NCI-H2196 (cell line): ENCODE results near the gene SERPINB12.

Experiments
- DNase-seq: peaks from one replicate; lab custom pipeline; 2025; ENCODE audit not compliant: unreplicated experiment; lab: John Stamatoyannopoulos, UW

The SERPINB12 gene, protein sequence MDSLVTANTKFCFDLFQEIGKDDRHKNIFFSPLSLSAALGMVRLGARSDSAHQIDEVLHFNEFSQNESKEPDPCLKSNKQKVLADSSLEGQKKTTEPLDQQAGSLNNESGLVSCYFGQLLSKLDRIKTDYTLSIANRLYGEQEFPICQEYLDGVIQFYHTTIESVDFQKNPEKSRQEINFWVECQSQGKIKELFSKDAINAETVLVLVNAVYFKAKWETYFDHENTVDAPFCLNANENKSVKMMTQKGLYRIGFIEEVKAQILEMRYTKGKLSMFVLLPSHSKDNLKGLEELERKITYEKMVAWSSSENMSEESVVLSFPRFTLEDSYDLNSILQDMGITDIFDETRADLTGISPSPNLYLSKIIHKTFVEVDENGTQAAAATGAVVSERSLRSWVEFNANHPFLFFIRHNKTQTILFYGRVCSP

DNA sequence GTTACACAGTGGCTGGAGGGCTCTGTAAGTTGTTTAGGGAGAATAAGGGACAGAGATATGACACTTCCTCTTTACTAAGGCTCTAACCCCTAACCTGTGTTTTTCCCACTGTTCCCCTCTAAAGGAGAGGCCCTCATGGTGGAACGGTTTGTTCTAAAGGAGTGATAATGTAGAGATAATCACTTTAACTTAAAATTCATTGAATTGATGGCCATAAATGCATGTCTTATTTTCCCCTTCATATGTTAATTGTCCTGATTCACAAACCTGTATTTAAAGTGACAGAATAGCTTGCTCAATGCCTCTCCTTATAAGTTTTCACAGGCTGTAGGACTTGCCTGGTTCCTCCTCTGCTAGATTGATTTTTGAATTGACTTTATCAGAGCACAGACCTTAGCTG lies at the start of gene SERPINB12:
Gene SERPINB12 (plus strand): TSS at position 301 of the 400 bp plus-strand sequence. CDS start 13,791 bp downstream, outside the sequence.
- no peak for DNase-seq

DNA sequence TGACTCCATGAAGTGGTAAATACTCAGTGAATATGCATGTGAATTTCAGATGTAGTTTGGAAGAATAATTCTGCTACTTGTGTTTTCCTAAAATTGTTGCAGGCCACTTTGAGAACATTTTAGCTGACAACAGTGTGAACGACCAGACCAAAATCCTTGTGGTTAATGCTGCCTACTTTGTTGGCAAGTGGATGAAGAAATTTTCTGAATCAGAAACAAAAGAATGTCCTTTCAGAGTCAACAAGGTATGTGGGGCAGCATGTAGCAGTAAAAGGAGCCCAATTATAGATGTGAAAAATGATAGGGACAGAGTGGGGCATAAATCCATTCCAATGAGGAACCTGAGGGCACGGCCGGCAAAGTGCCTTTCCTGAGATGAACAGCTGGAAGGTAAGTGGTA lies 49.3 kb upstream of the SERPINB12 start:
- no peak for DNase-seq

DNA sequence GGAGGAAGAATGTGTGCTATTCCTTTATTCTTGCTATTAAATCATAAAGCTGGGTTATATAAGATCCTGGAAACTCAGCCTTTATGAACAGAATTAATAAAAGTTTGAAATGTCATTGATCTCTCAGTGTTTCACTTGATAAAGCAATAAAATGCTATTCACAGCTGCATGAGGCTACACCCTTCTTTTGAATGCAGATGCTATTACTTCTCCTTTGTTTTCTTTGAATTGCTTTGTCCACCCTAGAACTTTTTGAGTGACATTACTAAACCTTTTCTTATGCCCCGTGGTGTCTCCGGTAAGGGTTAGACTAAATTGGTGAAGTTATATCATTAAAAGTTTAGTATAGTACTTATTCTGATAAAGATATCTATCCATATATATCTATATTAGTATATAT lies 46.5 kb upstream of the SERPINB12 start:
- no peak for DNase-seq

DNA sequence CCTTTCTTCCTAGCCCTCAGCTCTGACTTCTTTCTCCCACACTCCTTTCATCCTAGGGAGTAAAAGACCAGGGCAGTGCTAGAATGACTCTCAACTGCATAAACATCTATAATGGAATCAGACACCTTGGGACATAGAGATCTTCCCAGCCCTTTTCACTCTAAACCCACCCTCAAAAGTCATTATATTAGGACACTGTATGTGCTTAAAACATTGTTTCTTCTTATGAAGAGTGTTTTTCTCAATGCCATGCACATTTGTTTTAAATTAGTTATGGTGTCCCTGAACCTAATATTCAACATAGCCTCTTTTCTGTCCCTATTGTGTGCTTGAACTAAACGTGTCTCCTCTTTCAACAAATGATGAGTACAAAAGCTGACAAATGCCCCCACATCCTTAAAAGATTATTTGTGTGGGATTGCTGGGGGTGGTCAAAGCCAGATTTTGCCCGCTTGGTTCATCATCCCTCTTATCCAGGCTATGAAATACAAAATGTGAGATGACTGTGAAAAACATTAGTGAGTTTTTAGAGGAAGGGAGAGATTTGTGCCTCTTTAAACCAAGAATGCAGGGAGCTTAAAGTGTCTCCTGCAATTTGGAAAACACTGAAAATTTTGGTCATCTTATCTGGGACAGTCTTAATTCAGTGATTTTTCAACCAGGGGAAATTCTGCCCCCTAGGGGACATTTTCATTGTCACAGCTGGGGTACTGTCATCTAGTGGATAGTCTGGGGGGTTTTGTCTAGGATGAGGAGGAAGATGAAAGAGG lies 36.4 kb upstream of the SERPINB12 start:
- peak; percentile 14 for DNase-seq

DNA sequence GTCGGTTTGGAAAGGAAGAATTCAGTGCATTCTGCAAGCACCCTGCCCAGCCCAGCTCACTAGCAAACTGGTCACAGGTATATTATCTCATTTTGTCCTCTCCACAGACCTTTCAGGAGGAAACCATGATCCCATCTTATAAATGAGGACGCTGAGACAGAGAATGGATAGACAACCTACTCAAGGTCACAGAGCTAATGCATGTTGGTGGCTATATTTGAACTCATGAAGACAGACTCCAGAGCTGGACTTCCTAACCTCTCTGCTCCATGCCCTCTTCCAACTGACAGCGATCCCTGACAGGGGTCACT lies 35.9 kb upstream of the SERPINB12 start:
- DNase-seq: no peak

DNA sequence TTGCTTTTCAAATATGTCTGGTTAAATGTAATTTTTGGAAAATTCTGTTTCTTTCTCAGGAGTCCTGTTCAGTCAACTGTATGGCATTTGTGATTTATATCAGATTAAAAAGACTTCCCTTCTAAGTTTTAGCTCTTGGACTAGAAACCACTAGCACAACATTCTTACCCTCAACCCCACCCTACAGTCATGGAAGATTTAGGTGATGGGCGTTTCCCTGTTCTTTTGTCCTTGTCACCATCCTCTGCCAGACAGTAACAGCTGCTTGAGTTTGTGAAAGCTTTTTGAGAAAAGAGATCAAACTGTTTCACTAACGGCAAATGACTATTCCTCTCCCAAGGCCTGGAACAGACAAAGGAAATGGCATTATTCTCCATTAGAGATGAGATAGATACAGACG lies 33.6 kb upstream of the SERPINB12 start:
- no peak for DNase-seq

DNA sequence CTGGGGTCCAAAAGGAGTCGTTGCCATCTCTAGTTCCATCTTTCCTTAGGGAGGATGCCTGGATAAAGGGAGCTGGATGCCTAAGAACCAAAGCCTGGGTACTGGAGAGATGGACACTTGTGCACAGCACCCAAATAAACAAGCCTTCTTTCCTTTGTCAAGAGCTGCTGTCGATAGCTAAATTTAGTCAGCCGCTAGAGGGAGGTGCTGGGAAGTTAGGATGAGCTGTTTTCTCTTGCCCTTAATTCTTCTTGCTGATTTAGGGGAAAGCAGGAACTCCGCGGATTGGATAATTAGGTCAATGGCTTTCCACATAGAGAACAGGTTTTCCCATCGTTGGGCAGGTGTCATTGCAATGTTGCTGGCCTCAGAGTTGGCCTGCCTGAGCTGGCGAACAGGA lies 30.9 kb upstream of the SERPINB12 start:
- peak; percentile 32 for DNase-seq

DNA sequence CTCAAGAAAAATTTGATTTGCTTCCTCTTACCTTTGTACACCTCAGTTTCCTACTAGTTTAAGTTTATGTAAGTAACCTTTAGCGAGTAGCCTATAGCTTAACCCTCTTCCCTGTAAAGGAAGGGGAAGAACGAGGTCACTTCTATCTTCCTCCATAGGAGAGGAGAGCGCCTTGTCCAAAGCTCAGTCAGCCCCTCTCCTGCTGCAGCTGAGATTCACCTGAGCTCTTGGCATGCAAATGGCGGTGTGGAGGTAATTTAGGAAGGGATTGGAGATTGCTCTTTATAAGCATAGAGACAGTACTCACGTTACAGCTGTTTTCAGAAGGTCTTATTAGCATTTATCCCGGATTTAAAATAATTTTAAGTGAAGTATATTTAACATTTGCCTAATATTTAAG lies 27.8 kb upstream of the SERPINB12 start:
- DNase-seq: no peak

DNA sequence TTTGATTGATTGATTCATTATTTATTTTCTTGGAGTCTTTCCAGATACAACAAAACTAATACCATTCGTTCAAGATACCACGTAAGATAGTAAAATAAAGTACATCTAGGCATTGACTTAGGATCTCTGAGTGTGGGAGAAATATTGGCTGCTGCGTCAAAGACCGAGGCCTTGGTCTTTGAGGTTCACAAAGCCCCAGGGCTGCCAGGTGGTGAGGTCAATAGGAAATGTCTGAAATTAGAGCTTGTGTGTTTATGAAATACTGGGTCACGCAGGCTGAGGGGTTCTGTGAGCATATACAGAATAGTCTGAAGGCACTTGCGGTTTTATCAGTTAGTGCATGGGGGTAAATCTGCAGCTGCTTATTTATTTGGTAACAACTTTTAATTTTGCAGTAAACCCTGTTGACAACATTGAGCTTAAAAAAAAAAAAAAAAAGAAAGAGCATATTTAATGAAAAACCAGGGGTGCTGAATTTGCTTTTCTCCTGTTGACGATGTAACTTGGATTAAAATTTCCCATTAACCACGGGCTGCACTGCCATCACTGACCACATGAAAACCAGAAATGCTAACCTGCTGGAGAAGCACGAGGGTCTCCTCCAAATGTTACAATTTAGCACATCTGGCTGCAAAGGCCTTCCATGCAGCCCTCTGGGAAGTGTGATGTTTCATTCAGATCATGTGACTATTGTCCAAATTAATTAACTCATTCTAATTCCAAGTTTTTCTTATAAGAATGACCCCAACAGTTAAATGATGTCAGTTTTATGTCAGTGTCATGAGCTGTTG lies 27.1 kb upstream of the SERPINB12 start:
- DNase-seq: no peak

DNA sequence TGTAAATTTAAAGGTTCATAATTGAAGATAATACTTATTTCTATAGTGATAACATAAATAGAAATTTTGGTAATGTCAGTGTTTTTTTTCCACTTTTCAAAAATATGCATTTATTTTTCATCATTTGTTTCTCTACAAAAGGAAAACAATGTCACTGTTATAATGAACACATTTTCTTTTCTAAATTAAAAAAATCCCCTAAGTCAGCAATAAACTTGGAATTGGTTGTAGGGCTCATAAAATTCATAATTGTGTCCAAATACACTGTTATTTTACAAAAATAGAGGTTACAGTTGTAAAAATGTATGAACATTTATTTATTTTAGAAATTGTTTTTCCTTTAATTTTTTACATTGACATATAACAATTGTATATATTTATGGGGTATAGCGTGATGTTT lies 26.4 kb upstream of the SERPINB12 start:
- DNase-seq: no peak

DNA sequence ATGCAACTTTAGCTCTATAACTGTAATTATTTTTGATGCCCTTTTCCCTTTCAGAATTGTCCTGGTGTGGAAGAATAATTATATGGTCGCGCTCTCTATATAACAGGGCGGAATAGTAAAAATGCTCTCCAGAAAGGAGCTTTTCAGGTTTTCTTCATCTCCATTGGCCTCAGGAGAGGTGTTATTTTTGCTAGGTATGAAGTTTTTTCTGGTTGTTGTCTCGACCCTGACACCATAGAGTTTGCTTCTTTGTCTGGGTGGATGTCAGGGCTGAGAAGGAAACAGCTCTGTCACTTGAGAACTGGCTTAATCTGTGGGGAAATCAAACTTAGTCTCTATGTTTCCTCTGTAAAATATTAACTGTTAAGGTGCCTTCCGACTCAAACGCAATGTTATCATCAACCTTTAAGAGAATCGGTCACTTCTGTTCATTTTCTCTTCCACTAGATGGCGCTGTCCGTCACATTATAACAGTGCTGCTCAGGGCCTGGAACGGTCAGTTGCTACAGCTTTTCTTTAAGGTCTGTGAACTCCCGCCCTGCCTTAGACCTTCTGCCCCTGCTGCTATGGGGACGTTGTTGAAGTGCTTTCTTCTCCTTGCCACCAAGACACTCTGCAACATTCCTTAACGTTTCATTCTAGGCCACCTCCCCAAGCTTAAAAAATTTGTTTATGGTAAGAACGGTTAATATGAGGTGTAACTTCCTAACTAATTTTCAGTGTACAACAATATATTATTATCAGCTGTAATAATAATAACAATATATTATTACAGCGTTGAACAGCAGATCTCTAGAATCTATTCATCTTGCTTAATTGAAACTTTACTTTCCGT lies 23.8 kb upstream of the SERPINB12 start:
- peak; percentile 86 for DNase-seq

DNA sequence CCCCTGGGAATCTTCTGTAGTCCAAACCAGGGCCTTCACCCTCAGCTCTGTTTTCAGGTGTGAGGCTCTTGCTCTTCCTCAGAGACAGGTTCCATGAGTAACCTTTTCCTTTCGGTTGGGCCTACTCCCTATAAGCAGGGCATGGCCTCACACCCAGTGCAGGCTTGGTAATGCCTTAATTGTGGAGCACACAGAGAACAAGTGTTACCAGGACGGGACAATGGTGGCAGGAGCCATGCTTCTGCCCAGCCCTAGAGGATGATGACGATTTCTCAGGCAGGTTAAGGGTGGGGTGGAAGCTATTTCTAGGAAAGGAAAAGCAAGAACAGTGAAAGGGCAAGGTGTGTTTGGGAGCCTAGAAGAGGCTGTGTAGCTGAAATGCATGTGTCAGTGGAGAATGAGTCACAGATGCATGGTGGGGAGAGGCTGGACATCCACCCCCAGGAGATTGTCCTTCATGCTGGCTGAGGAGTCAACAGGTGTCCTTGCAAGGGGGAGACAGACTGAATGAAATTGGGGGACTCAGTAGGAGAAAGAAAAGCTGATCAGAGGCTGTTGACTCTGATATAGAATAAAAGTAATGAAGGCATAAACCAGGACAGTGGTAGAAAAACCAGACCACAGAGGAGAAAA lies 22.0 kb upstream of the SERPINB12 start:
- DNase-seq: no peak

DNA sequence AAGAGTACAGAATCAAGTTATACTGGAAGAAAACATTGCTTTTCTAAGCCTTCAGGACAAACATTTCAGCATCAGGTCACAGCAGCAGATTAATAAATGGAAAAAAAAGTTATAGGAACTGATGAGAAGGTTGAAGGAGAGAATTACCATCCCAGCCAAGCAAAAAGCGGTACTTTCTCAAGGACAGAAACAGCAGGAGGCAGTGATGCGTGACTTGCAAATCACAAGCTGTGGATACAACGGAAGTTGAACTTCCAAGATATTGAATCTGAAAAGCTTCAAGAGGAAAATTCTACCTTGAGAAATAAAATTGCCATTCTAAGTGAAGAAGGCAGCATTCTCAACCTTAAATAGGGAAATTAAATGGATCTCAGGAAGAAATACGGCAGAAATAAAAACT lies 18.5 kb upstream of the SERPINB12 start:
- DNase-seq: no peak

DNA sequence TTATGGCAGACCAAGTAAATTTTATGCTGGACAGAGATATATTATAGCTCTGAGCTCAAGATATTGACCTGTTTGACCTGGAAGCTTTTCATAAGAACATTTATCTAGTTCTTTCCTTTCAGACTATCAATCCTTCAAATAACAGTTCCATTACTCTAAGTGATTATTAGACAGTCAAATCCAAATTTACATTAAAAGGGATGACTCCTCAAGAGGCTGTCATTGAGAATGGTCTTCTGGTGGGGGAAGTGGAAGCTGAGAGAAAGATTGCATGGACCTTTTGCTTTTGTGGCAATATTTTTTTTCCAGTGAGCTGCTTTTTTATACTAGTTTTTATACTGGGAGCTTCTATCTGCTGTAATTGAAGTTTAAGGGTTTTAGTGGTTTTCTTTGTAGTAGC lies 14.9 kb upstream of the SERPINB12 start:
- no peak for DNase-seq

DNA sequence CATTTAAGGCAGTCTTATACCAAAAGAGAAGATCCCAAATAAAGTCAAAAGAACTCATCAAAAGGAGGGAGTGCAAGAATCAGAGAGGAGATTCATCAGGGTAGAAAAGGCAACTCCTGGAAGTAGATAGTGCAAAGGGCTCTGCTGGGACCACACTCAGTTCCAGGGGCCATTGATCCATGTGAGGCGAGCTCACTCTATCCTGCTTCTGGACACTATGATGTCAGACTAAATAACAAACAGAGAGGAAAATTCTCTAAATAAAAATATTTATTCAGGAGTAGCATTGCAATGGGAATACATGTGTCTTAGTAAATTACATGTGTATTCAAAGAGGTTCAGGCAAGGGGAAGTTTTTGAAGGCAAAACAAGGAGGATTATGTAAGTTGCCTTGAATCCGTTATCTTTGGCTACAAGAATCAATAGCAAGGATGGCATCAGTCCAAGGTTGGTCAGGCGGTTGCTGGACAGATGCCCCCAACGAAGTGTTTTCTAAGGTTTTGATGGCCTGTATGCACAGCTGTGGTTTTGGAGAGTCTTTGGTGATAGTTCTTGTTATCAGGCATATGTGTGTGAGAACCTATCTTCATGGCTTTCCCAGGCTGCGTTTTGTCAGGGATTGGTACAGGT lies 13.2 kb upstream of the SERPINB12 start:
- DNase-seq: no peak

DNA sequence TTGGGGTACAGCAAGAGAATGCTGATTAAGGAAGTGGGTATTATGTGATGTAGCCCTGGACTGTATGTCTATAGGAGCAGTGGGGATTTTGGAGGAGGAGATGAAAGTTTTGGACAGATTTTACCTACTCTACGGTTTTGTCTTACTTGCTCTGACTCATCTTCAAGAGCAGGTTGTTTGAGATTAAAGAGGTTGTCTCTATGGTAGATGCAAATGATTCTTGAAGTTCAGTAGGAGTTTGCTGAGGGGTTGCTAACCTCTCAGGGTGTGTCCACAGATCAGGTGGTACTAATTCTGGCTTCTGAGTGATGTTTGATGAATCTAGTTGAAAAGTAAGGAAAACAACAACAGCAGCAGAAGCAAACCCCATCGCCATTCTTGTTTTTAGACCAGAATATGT lies 9.7 kb upstream of the SERPINB12 start:
- no peak for DNase-seq

DNA sequence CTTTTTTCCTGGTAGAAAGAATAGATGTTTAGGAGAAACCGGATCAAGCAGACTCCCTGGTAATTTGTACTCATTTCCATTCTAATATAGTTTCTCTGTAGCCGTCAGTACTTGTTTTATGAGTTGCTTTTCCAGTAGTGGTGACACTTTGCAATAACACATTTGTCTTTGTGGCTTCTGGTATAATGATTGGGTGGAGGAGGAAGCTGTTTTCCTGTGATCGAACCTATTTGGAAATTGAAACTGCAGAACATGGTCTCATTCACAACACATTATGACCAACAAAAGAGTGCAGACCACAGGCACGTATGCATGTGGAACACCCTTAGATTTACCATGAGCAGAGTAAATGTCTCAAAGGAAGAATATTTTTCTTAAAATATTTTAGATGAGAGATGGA lies 7.6 kb upstream of the SERPINB12 start:
- DNase-seq: no peak

DNA sequence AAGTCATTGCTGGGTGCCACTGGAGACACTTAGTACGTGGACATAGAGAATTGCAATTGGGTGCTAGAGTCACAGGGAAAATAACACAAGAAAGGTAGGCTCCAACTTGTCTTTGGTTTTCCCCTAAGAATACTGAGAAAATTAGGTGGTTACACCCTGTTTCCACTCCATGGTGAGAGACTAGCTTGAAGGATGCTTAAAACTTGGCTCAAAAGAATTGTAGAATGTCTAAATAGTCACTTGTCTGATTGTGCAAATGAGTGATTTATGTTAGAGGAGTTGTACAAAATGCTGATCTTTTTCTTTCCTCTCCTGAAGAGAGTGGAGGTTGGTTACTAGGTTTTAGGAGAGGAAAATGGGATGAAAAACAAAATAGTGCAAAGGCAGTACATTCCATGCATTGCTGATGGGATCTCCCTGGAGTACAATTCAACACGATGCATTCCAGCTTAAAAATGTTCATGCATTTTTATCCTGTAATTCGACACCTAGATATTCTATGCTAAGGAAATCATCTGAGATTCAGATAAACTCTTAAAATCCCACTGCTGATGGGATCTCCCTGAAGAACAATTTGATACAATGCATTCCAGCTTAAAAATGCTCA lies 2.2 kb upstream of the SERPINB12 start:
- no peak for DNase-seq

DNA sequence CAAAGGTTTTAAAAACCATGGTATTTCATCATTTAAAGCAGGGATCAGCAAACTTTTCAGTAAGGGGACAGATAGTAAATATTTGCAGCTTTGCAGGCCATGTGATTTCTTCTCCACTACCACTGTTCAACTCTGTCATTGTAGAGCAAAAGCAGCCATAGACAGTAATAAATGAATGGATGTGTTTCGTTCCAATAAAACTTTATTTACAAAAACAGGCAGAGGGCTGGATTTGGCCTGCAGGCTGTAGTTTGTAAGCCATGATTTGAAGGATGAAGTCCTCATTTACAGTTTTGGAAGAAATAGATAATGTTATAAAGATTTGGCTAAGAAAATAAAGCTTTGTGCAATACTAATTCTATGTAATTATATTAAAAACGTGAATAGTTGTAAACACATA lies 1.8 kb downstream of the SERPINB12 start:
- DNase-seq: no peak

DNA sequence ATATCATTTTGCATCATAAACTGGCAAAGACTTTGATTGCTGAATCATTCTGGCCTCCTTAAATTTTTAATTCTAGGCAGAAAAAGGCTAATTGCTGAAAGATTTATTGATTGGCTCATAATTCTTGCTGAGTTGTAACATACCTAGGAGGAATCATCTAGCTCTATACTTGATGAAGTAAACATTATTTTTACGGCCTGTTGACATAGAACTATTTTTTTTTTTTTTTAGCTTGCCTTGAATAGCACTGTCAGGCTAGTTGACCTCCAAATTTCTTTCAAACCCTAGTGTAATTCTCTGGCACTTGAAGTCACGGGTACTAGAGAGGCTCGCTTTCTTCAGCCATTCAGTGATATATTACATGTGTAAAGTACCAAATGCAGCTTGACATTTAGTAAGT lies 2.8 kb downstream of the SERPINB12 start:
- DNase-seq: no peak
